GM21786 (cell line): ENCODE measurements around the gene HADHB.
"Not testable (repeated sequence)": the region's sequence is repeated elsewhere in the genome, so short reads cannot be mapped to it uniquely, and the experiment has no call there.

Experiments
- ATAC-seq: cut with Tn5 transposase; IDR thresholded peaks from one replicate; pipeline ENCODE4 v1.9.1; 2021; ENCODE audit not compliant: unreplicated experiment

Gene HADHB

GRCh38 chr2:26326514-26326913 is 81.8 kb downstream of the HADHB start:
- no peak for ATAC-seq

DNA sequence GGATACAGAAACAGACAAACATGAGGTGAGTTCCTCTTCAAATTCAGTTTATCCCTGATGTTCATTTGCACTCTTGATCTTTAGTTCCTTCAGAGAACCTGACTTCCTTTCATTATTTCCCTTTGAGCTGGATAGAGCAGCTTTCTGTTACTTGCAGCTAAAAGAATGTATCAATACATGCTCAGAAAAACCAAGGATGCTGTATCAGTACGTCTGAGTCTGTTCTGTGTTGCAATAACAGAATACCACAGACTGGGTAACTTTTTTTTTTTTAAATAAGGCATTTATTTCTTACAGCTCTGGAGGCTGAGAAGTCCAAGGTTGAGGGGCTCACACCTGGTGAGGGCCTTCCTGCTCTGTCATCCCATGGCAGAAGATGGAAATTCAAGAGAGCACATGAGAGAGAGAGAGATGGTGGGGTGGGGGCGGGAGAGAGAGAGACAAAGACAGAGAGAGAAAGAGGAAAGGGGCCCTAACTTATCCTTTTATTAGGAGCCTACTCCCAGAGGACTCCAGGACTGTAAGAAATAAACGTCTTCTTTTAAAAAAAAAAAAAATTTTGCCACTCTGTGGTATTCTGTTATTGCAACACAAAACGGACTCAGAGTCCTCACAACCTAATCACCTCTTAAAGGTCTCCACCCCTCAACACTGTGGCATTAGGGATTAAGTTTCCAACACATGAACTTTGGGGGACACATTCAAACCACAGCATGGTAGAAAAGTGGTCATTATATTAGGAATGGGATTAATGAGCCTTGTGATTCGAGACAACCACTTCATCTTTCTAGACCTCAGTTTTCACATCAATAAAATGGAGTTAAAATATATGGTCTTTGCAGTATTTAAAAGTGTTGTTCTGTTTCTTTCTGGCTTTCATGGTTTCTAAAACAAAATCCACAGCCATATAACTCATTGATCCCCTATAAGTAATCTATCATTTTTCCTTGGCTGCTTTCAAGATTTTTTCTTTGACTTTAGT is 82.8 kb downstream of the HADHB start:
- ATAC-seq: no peak

DNA sequence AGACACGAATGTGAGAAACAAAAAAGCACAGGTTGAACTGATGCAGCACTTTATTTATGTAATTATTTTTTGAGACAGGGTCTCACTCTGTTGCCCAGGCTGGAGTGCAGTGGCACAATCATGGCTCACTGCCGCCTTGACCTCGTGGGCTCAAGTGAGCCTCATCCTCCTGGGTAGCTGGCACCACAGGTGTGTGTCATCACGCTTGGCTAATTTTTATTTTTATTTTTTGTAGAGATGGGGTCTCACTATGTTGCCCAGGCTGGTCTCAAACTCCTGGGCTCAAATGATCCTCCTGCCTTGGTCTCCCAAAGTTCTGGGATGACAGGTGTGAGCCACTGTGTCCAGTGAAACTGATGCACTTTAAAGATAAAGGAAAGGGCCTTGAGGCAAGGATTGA is 84.3 kb downstream of the HADHB start:
- not testable (repeated sequence) for ATAC-seq

DNA sequence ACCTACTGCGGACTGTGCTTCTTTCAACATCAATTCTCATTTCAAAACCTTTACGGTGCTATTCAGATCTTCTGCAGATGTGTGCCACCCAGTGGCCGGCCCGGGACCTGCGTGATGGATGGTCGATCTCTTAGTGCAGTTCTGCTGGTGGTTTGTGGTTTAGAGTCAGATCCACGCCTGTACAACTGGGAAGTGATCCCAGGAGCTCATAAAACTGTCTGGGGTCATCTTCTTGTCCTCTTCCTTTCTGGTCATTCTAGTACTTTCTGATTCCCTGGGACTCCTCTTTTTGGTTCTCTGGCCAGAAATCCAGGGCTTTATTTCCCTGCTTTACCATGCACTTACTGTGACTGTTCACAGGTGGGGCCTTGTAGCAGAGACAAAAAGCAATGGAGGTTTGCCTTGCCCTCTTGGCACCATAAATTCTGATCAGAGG is 85.4 kb downstream of the HADHB start:
- ATAC-seq: no peak

DNA sequence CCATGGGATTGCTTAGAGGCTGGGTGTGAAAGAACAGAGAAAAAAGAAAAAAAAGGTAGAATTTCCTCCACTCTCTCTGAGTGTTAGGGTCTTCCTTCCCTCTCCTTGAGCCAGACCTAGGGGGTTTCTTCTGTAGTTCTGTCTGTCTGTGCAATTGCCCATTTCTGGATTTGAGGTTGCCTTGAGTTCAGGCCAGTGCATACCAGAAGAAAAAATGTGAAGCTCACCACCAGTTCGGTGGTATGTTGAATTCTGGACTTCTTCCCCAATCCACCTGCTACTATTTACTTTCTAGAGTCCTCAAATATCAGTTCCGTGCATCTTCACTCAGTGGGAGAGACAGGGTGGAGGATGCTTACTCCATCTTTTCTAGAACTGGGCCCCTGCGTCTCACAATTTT is 85.9 kb downstream of the HADHB start:
- no peak for ATAC-seq

DNA sequence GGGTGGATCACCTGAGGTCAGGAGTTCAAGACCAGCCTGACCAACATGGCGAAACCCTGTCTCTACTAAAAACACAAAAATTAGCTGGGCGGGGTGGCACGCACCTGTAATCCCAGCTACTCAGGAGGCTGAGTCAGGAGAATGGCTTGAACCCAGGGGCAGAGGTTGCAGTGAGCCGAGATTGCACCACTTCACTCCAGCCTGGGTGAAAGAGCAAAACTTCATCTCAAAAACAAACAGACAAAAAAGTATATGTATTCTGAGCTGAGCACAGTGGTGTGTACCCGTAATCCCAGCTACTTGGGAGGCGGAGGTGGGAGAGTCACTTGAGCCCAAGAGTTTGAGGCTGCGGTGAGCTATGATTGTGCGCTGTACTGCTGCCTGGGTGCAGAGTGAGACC is 86.6 kb downstream of the HADHB start:
- ATAC-seq: not testable (repeated sequence)

- ATAC-seq: no peak
Measured at GRCh38 chr2:26333293-26333692, 88.6 kb downstream of the HADHB start.

GRCh38 chr2:26335231-26335630 is 90.5 kb downstream of the HADHB start:
- no peak for ATAC-seq

GRCh38 chr2:26336719-26337118 is 92.0 kb downstream of the HADHB start:
- no peak for ATAC-seq

DNA sequence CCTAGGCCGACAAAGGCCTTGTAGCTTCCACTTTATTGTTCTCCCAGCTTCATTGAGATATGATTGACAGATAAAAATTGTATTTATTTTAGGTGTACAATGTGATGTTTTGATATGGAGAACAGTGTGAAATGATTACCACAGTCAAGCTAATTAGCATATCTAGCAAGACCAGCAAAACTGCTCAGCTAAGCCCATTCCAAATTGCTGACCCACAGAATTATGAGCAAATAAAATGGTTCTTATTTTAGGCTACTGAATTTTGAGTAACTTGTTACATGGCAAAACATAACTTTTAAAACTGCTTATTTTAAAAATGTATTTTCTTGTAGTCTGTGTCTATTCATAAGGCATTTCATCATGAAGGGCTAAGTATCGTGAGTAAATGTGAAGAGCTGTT is 92.6 kb downstream of the HADHB start:
- ATAC-seq: no peak
